GM12878 (cell line): Measurements from ENCODE around the gene HLA-DMA. TPM values are rescaled to one million over a fixed set of nuclear protein-coding genes. Genes with fewer than 3 reads are reported as not detected.
A peak's percentile ranks its signal among the peaks of the same experiment; 100 is the strongest.

Experiments
- ATAC-seq: fragments of 200-7000 bp; cut with Tn5 transposase; 3 replicates; pipeline ENCODE4 v1.9.1; 2020; ENCODE audit warnings: mild to moderate bottlenecking, moderate library complexity
- BruUV-seq: library from RNA; stranded (reverse); fragments of 400-500 nt; replicated peaks from 2 replicates; lab custom pipeline; 2021; lab: Mats Ljungman, UMichigan
- CTCF ChIA-PET: fragments of 300-600 bp; sonication (Branson Sonifier 250); formaldehyde crosslinking; extraction: SDS; loops from one replicate; lab custom pipeline; 2021; ENCODE audit warnings: inconsistent platforms; lab: Yijun Ruan, JAX
- POLR2A ChIA-PET: fragments of 350-600 bp; formaldehyde crosslinking; extraction: SDS; loops from one replicate; lab custom pipeline; 2021; ENCODE audit warnings: inconsistent platforms; lab: Charles Lee
- RAD21 ChIA-PET: fragments of 300-600 bp; sonication (Branson Sonifier 250); formaldehyde crosslinking; loops from one replicate; lab custom pipeline; 2023; ENCODE audit warnings: antibody characterized with exemption; ENCODE audit not compliant: unreplicated experiment; lab: Charles Lee
- SMC1A ChIA-PET: fragments of 300-600 bp; sonication (Branson Sonifier 250); formaldehyde crosslinking; loops from one replicate; lab custom pipeline; 2023; ENCODE audit not compliant: unreplicated experiment, uncharacterized antibody; lab: Charles Lee
- DNase-seq: peaks from one replicate; pipeline ENCODE4 v3.0.0-alpha.2; 2011; ENCODE audit warnings: low read depth, low spot score
- FAIRE-seq: peaks from 3 replicates; lab custom pipeline; 2011; peaks lifted over from hg19 to GRCh38; lab: Jason Lieb, UNC
- H2AFZ ChIP-seq: 2 replicates; pipeline ENCODE4 v1.6.0; 2011; ENCODE audit warnings: low read depth, low read length, control low read depth; ENCODE audit not compliant: control insufficient read depth
- H3K27ac ChIP-seq: 2 replicates; pipeline ENCODE4 v1.5.1; 2011; ENCODE audit warnings: control low read depth; ENCODE audit not compliant: control insufficient read depth, insufficient read depth
- H3K27me3 ChIP-seq, 2 experiments: replicated peaks in 1 of 2; 2 replicates each; pipeline versions ENCODE4 v1.6.0 to v1.6.1; 2011; ENCODE audit warnings: low read length in 1 of 2; ENCODE audit not compliant: control insufficient read depth in 2 of 2, insufficient read depth in 2 of 2
- H3K36me3 ChIP-seq, 2 experiments: 2 replicates each; pipeline ENCODE4 v1.5.1; 2011; ENCODE audit warnings: low read length in 1 of 2; ENCODE audit not compliant: control insufficient read depth in 2 of 2, insufficient read depth in 2 of 2
- H3K4me1 ChIP-seq: 2 replicates; pipeline ENCODE4 v1.6.1; 2011; ENCODE audit warnings: mild to moderate bottlenecking, low read length, moderate library complexity, mixed read lengths; ENCODE audit not compliant: control insufficient read depth, insufficient read depth
- H3K4me2 ChIP-seq: 2 replicates; pipeline ENCODE4 v1.6.0; 2011; ENCODE audit warnings: control low read depth; ENCODE audit not compliant: control insufficient read depth, insufficient read depth
- H3K4me3 ChIP-seq: fragments of 200-600 bp; sonication (generic); 2 replicates; pipeline ENCODE4 v1.5.1; 2016
- H3K79me2 ChIP-seq: 2 replicates; pipeline ENCODE4 v1.6.0; 2011; ENCODE audit warnings: low read length; ENCODE audit not compliant: control insufficient read depth, insufficient read depth
- H3K9ac ChIP-seq: 2 replicates; pipeline ENCODE4 v1.8.0; 2011; ENCODE audit warnings: low read length, control low read depth, mixed read lengths; ENCODE audit not compliant: control insufficient read depth, insufficient read depth
- H3K9me3 ChIP-seq: replicated peaks from 3 replicates; pipeline ENCODE4 v1.5.1; 2011; ENCODE audit warnings: mild to moderate bottlenecking, low read length; ENCODE audit not compliant: control insufficient read depth, insufficient read depth
- H4K20me1 ChIP-seq: 2 replicates; pipeline ENCODE4 v1.6.0; 2011; ENCODE audit not compliant: control insufficient read depth, insufficient read depth
- ATF2 ChIP-seq: IDR thresholded peaks from 2 replicates; pipeline ENCODE4 v1.6.1; 2012; ENCODE audit warnings: low read length, inconsistent platforms
- BCLAF1 ChIP-seq: fragments of 450-650 bp; IDR thresholded peaks from 2 replicates; pipeline ENCODE4 v1.6.1; 2017; ENCODE audit warnings: antibody characterized with exemption, mild to moderate bottlenecking, moderate library complexity
- BRCA1 ChIP-seq: IDR thresholded peaks from 2 replicates; pipeline ENCODE4 v1.6.1; 2011; ENCODE audit warnings: low read depth, low read length, improper control_type of control experiment
- CBX3 ChIP-seq: fragments of 200-600 bp; sonication (generic); IDR thresholded peaks from 2 replicates; pipeline ENCODE4 v1.6.1; 2016; ENCODE audit warnings: low read depth, borderline replicate concordance
- CBX5 ChIP-seq: sonication (generic); IDR thresholded peaks from 2 replicates; pipeline ENCODE4 v1.6.1; 2016; ENCODE audit warnings: low read depth, moderate library complexity, mild to moderate bottlenecking, inconsistent platforms
- CHD2 ChIP-seq: IDR thresholded peaks from 2 replicates; pipeline ENCODE4 v1.6.1; 2011; ENCODE audit warnings: low read depth, low read length, improper control_type of control experiment, borderline replicate concordance
- CHD4 ChIP-seq: fragments of 200-600 bp; sonication (generic); IDR thresholded peaks from 2 replicates; pipeline ENCODE4 v1.6.1; 2016; ENCODE audit warnings: mild to moderate bottlenecking
- CREM ChIP-seq: IDR thresholded peaks from 2 replicates; pipeline ENCODE4 v1.6.1; 2014; ENCODE audit warnings: antibody characterized with exemption, low read depth
- CTCF ChIP-seq, 3 experiments: IDR thresholded peaks in 2 of 3; conservative IDR thresholded peaks in 1 of 3; 2 replicates each; pipeline ENCODE4 v1.5.1; 2011; ENCODE audit warnings: low read depth in 3 of 3, low read length in 3 of 3, mild to moderate bottlenecking in 3 of 3, control low read depth in 2 of 3, moderate library complexity in 2 of 3, inconsistent platforms in 1 of 3, mixed read lengths in 1 of 3; ENCODE audit not compliant: control insufficient read depth in 2 of 3, insufficient read depth in 1 of 3; ENCODE audit errors: extremely low read depth in 1 of 3
- GATAD2B ChIP-seq: fragments of 450-650 bp; conservative IDR thresholded peaks from 2 replicates; pipeline ENCODE4 v1.6.1; 2017; ENCODE audit warnings: low read depth, mild to moderate bottlenecking, moderate library complexity
- HDGF ChIP-seq: fragments of 450-650 bp; IDR thresholded peaks from 2 replicates; pipeline ENCODE4 v1.6.1; 2016; ENCODE audit warnings: antibody characterized with exemption
- MXI1 ChIP-seq: fragments of 150-350 bp; IDR thresholded peaks from 2 replicates; pipeline ENCODE4 v1.6.1; 2011; ENCODE audit warnings: low read depth, mild to moderate bottlenecking, inconsistent platforms, low read length, improper control_type of control experiment
- MYC ChIP-seq: IDR thresholded peaks from 2 replicates; pipeline ENCODE4 v1.6.1; 2011; ENCODE audit warnings: mild to moderate bottlenecking, low read length, moderate library complexity, inconsistent platforms; ENCODE audit not compliant: insufficient read depth, insufficient replicate concordance, insufficient read length, severe bottlenecking
- RAD51 ChIP-seq: fragments of 450-650 bp; IDR thresholded peaks from 2 replicates; pipeline ENCODE4 v1.6.1; 2016; ENCODE audit warnings: moderate library complexity, mild to moderate bottlenecking, inconsistent platforms
- WRNIP1 ChIP-seq: IDR thresholded peaks from 2 replicates; pipeline ENCODE4 v1.6.1; 2011; ENCODE audit warnings: low read depth, low read length, improper control_type of control experiment, borderline replicate concordance
- WGBS: methylation state at CpG from one replicate; pipeline ENCODE4 v1.1.6; 2016; ENCODE audit warnings: low lambda C conversion rate; ENCODE audit not compliant: insufficient replicate concordance, insufficient coverage; ENCODE audit errors: missing lambda C conversion rate; 5-methylcytosine and 5-hydroxymethylcytosine counted together
- in situ Hi-C: fragments of 300-500 bp; cut with MboI; formaldehyde crosslinking; loops from 9 replicates; pipeline ENCODE4 v1.14.3; 2018; ENCODE audit warnings: mixed read lengths
- intact Hi-C: fragments of 100-400 bp; cut with micrococcal nuclease; formaldehyde crosslinking; loops from one replicate; pipeline ENCODE4 v1.14.2; 2022; ENCODE audit not compliant: unreplicated experiment
- polyA plus RNA-seq, 11 experiments: library from polyadenylated mRNA; depleted of rRNA in 4 of 11; unstranded in 6 of 11; stranded (reverse) in 5 of 11; fragments of >200 nt; fragmentation: Nextera tagmentation in 4 of 11; fragmentation: Illumina TruSeq in 1 of 11; extraction: Ambion mirVana in 4 of 11; extraction: Trizol in 1 of 11; gene quantifications; 1 replicate in 1 of 11; 2 replicates in 10 of 11; pipeline versions ENCODE4 v1.2.1 to v1.2.3, GENCODE V29; 2011 to 2016; ENCODE audit warnings: inconsistent platforms in 2 of 11, missing spikeins in 2 of 11, low read depth in 1 of 11
- total RNA-seq, 4 experiments: library from RNA; depleted of rRNA in 3 of 4; stranded (reverse); fragments of >200 nt in 3 of 4; fragmentation: Illumina TruSeq in 1 of 4; extraction: Trizol in 1 of 4; gene quantifications; 2 replicates each; pipeline versions ENCODE4 v1.2.1 to v1.2.3, GENCODE V29; 2013 to 2021

The HLA-DMA gene
- total and polyA plus RNA-seq, 10 of the 15 experiments (the other 5 are each of a cell fraction or from before 2014, with no cell fraction given) = 177 to 552 (median 309) TPM

- Histone ChIP-seq H3K27me3 (no peaks in the 10 kb centered on the region), H2AFZ (no peak overlapping the region), H3K79me2 (peaks cover 34% of the 10 kb centered on the region), H3K9me3 (no peaks in the 10 kb centered on the region), H4K20me1 (no peaks in the 10 kb centered on the region), H3K4me1 (peaks cover 33% of the 10 kb centered on the region), H3K36me3 (peaks cover 0 to 4% of the 10 kb centered on the region in 2 experiments; a peak in 2 of 4 replicates), H3K4me3 (no peak overlapping the region), H3K9ac (no peak overlapping the region), H3K4me2 (no peak overlapping the region)
- in situ Hi-C loops = loop anchor here (25.0 kb wide), 2 partner anchors 1392 to 1708 kb away; partner anchors contain the start of gene LTA
- WGBS = 81% methylated on average over 4 of the region's 4 CpGs
- intact Hi-C loops = no loop called here
- ChIA-PET SMC1A (interaction anchor here (0.6 to 11.3 kb wide), 22 partner anchors 16 to 443 kb away, joined by 3 to 354 read pairs (median 5); partner anchors contain the start of genes BRD2, HLA-DMB, PSMB8 and TAP1), CTCF (interaction anchor here (0.6 to 13.5 kb wide), 29 partner anchors 11 to 686 kb away, joined by 3 to 532 read pairs (median 7); partner anchors contain the start of genes BRD2, HLA-DMB, HLA-DPA1 and PSMB8), RAD21 (interaction anchor here (0.8 to 8.3 kb wide), 13 partner anchors 13 to 116 kb away, joined by 3 to 224 read pairs (median 17); partner anchors contain the start of genes BRD2, HLA-DMB, PSMB9 and TAP1)
- DNase-seq = no peak
- BruUV-seq = no TSS peak
- no peak for ATAC-seq
- FAIRE-seq = no peak
- TF ChIP-seq RAD51 = no peak
- no peak for TF ChIP-seq CBX3
- TF ChIP-seq ATF2 = no peak
- TF ChIP-seq CHD2 = no peak
- no peak for TF ChIP-seq WRNIP1
- TF ChIP-seq CTCF (IDR thresholded peaks at IDR 0.05 in 2 of 3, conservative IDR thresholded peaks at IDR 0.05 in 1 of 3; ENCODE audit: control insufficient read depth in 2 of 3, extremely low read depth in 1 of 3, insufficient read depth in 1 of 3, low read depth in 3 of 3, low read length in 3 of 3) = no peak
- no peak for TF ChIP-seq HDGF
- TF ChIP-seq MXI1 = no peak
- no peak for TF ChIP-seq CBX5
- no peak for TF ChIP-seq CREM
- TF ChIP-seq BRCA1 = no peak
- TF ChIP-seq BCLAF1 = no peak
- no peak for TF ChIP-seq CHD4
- no peak for TF ChIP-seq GATAD2B
- TF ChIP-seq MYC = no peak
- TF ChIP-seq, all 136 proteins: peak for 0
- H3K27ac ChIP-seq = peak overlapping the region; percentile 51; the same call in 1 of the 2 replicates
- POLR2A ChIA-PET = interaction anchor here (0.6 to 13.5 kb wide), 17 partner anchors 7 to 121 kb away, joined by 3 to 486 read pairs (median 8); partner anchors contain the start of genes BRD2, HLA-DMB, HLA-DPB1 and PSMB9
Observed at GRCh38 chr6:32954267-32954666, 1.4 kb upstream of the HLA-DMA start.
